GM12878 (cell line): ENCODE measurements around the gene NCKAP5. TPM values are rescaled to one million over a fixed set of nuclear protein-coding genes. Genes with fewer than 3 reads are reported as not detected.

Experiments
- ATAC-seq: fragments of 200-7000 bp; cut with Tn5 transposase; 3 replicates; pipeline ENCODE4 v1.9.1; 2020; ENCODE audit warnings: mild to moderate bottlenecking, moderate library complexity
- BruUV-seq: library from RNA; stranded (reverse); fragments of 400-500 nt; replicated peaks from 2 replicates; lab custom pipeline; 2021; lab: Mats Ljungman, UMichigan
- CTCF ChIA-PET: fragments of 300-600 bp; sonication (Branson Sonifier 250); formaldehyde crosslinking; extraction: SDS; loops from one replicate; lab custom pipeline; 2021; ENCODE audit warnings: inconsistent platforms; lab: Yijun Ruan, JAX
- POLR2A ChIA-PET: fragments of 350-600 bp; formaldehyde crosslinking; extraction: SDS; loops from one replicate; lab custom pipeline; 2021; ENCODE audit warnings: inconsistent platforms; lab: Charles Lee
- RAD21 ChIA-PET: fragments of 300-600 bp; sonication (Branson Sonifier 250); formaldehyde crosslinking; loops from one replicate; lab custom pipeline; 2023; ENCODE audit warnings: antibody characterized with exemption; ENCODE audit not compliant: unreplicated experiment; lab: Charles Lee
- SMC1A ChIA-PET: fragments of 300-600 bp; sonication (Branson Sonifier 250); formaldehyde crosslinking; loops from one replicate; lab custom pipeline; 2023; ENCODE audit not compliant: unreplicated experiment, uncharacterized antibody; lab: Charles Lee
- DNase-seq: peaks from one replicate; pipeline ENCODE4 v3.0.0-alpha.2; 2011; ENCODE audit warnings: low read depth, low spot score
- FAIRE-seq: peaks from 3 replicates; lab custom pipeline; 2011; peaks lifted over from hg19 to GRCh38; lab: Jason Lieb, UNC
- H2AFZ ChIP-seq: 2 replicates; pipeline ENCODE4 v1.6.0; 2011; ENCODE audit warnings: low read depth, low read length, control low read depth; ENCODE audit not compliant: control insufficient read depth
- H3K27ac ChIP-seq: 2 replicates; pipeline ENCODE4 v1.5.1; 2011; ENCODE audit warnings: control low read depth; ENCODE audit not compliant: control insufficient read depth, insufficient read depth
- H3K27me3 ChIP-seq, 2 experiments: replicated peaks in 1 of 2; 2 replicates each; pipeline versions ENCODE4 v1.6.0 to v1.6.1; 2011; ENCODE audit warnings: low read length in 1 of 2; ENCODE audit not compliant: control insufficient read depth in 2 of 2, insufficient read depth in 2 of 2
- H3K36me3 ChIP-seq, 2 experiments: 2 replicates each; pipeline ENCODE4 v1.5.1; 2011; ENCODE audit warnings: low read length in 1 of 2; ENCODE audit not compliant: control insufficient read depth in 2 of 2, insufficient read depth in 2 of 2
- H3K4me1 ChIP-seq: 2 replicates; pipeline ENCODE4 v1.6.1; 2011; ENCODE audit warnings: mild to moderate bottlenecking, low read length, moderate library complexity, mixed read lengths; ENCODE audit not compliant: control insufficient read depth, insufficient read depth
- H3K4me2 ChIP-seq: 2 replicates; pipeline ENCODE4 v1.6.0; 2011; ENCODE audit warnings: control low read depth; ENCODE audit not compliant: control insufficient read depth, insufficient read depth
- H3K4me3 ChIP-seq: fragments of 200-600 bp; sonication (generic); 2 replicates; pipeline ENCODE4 v1.5.1; 2016
- H3K79me2 ChIP-seq: 2 replicates; pipeline ENCODE4 v1.6.0; 2011; ENCODE audit warnings: low read length; ENCODE audit not compliant: control insufficient read depth, insufficient read depth
- H3K9ac ChIP-seq: 2 replicates; pipeline ENCODE4 v1.8.0; 2011; ENCODE audit warnings: low read length, control low read depth, mixed read lengths; ENCODE audit not compliant: control insufficient read depth, insufficient read depth
- H3K9me3 ChIP-seq: replicated peaks from 3 replicates; pipeline ENCODE4 v1.5.1; 2011; ENCODE audit warnings: mild to moderate bottlenecking, low read length; ENCODE audit not compliant: control insufficient read depth, insufficient read depth
- H4K20me1 ChIP-seq: 2 replicates; pipeline ENCODE4 v1.6.0; 2011; ENCODE audit not compliant: control insufficient read depth, insufficient read depth
- BCL11A ChIP-seq: IDR thresholded peaks from 2 replicates; pipeline ENCODE4 v1.6.1; 2011; ENCODE audit warnings: low read depth, low read length
- DPF2 ChIP-seq: fragments of 450-650 bp; IDR thresholded peaks from 2 replicates; pipeline ENCODE4 v1.6.1; 2017; ENCODE audit warnings: mild to moderate bottlenecking
- IKZF2 ChIP-seq, 2 experiments: fragments of 450-650 bp; IDR thresholded peaks; 2 replicates each; pipeline ENCODE4 v1.6.1; 2017; ENCODE audit warnings: mild to moderate bottlenecking in 2 of 2, moderate library complexity in 2 of 2
- NBN ChIP-seq: fragments of 450-650 bp; IDR thresholded peaks from 2 replicates; pipeline ENCODE4 v1.6.1; 2016
- NKRF ChIP-seq: fragments of 450-650 bp; conservative IDR thresholded peaks from 2 replicates; pipeline ENCODE4 v1.6.1; 2017; ENCODE audit warnings: mild to moderate bottlenecking, moderate library complexity
- SIN3A ChIP-seq: IDR thresholded peaks from 2 replicates; pipeline ENCODE4 v1.6.1; 2012; ENCODE audit warnings: low read depth, low read length, improper control_type of control experiment
- SMAD5 ChIP-seq: IDR thresholded peaks from 2 replicates; pipeline ENCODE4 v1.6.1; 2016; ENCODE audit warnings: antibody characterized with exemption, low read depth
- SREBF2 ChIP-seq: IDR thresholded peaks from 2 replicates; pipeline ENCODE4 v1.6.1; 2012; ENCODE audit warnings: mild to moderate bottlenecking, low read length
- YY1 ChIP-seq: IDR thresholded peaks from 2 replicates; pipeline ENCODE4 v1.6.1; 2011; ENCODE audit warnings: low read depth, mild to moderate bottlenecking, low read length
- WGBS: methylation state at CpG from one replicate; pipeline ENCODE4 v1.1.6; 2016; ENCODE audit warnings: low lambda C conversion rate; ENCODE audit not compliant: insufficient replicate concordance, insufficient coverage; ENCODE audit errors: missing lambda C conversion rate; 5-methylcytosine and 5-hydroxymethylcytosine counted together
- in situ Hi-C: fragments of 300-500 bp; cut with MboI; formaldehyde crosslinking; loops from 9 replicates; pipeline ENCODE4 v1.14.3; 2018; ENCODE audit warnings: mixed read lengths
- intact Hi-C: fragments of 100-400 bp; cut with micrococcal nuclease; formaldehyde crosslinking; loops from one replicate; pipeline ENCODE4 v1.14.2; 2022; ENCODE audit not compliant: unreplicated experiment
- polyA plus RNA-seq, 11 experiments: library from polyadenylated mRNA; depleted of rRNA in 4 of 11; unstranded in 6 of 11; stranded (reverse) in 5 of 11; fragments of >200 nt; fragmentation: Nextera tagmentation in 4 of 11; fragmentation: Illumina TruSeq in 1 of 11; extraction: Ambion mirVana in 4 of 11; extraction: Trizol in 1 of 11; gene quantifications; 1 replicate in 1 of 11; 2 replicates in 10 of 11; pipeline versions ENCODE4 v1.2.1 to v1.2.3, GENCODE V29; 2011 to 2016; ENCODE audit warnings: inconsistent platforms in 2 of 11, missing spikeins in 2 of 11, low read depth in 1 of 11
- total RNA-seq, 4 experiments: library from RNA; depleted of rRNA in 3 of 4; stranded (reverse); fragments of >200 nt in 3 of 4; fragmentation: Illumina TruSeq in 1 of 4; extraction: Trizol in 1 of 4; gene quantifications; 2 replicates each; pipeline versions ENCODE4 v1.2.1 to v1.2.3, GENCODE V29; 2013 to 2021
- TF ChIP-seq, protein P1 (sequence below): fragments of 450-650 bp; formaldehyde crosslinking; IDR thresholded peaks from 2 replicates; pipeline ENCODE4 v1.4.0; 2020; ENCODE audit warnings: mild to moderate bottlenecking, moderate library complexity
- TF ChIP-seq, protein P2 (sequence below): fragments of 450-650 bp; IDR thresholded peaks from 2 replicates; pipeline ENCODE4 v1.6.1; 2017; ENCODE audit warnings: borderline replicate concordance

Gene NCKAP5
- total and polyA plus RNA-seq, 10 of the 15 experiments (the other 5 are each of a cell fraction or from before 2014, with no cell fraction given): 0.06 to 0.44 (median 0.16) TPM

- FAIRE-seq: no peak
- peak; percentile 16; the same call in 1 of the 3 replicates for ATAC-seq
- Histone ChIP-seq H3K27ac (no peak overlapping the region), H3K9ac (no peak overlapping the region), H3K79me2 (no peaks in the 10 kb centered on the region), H3K4me2 (no peak overlapping the region), H4K20me1 (no peaks in the 10 kb centered on the region), H3K9me3 (no peaks in the 10 kb centered on the region), H3K4me3 (no peak overlapping the region), H3K4me1 (no peaks in the 10 kb centered on the region), H3K36me3 (no peaks in the 10 kb centered on the region), H3K27me3 (no peaks in the 10 kb centered on the region; a peak in 1 of 4 replicates), H2AFZ (no peak overlapping the region)
- WGBS: 0% methylated on average over 7 of the region's 7 CpGs
- intact Hi-C loops: no loop called here
- in situ Hi-C loops: no loop called here
- POLR2A ChIA-PET: no interaction called here
- SMC1A ChIA-PET: no interaction called here
- no peak for DNase-seq
- RAD21 ChIA-PET: no interaction called here
- BruUV-seq: no TSS peak
- no peak for TF ChIP-seq SIN3A
- CTCF ChIA-PET: interaction anchor here (0.9 kb wide), 1 partner anchor 13 kb away, joined by 3 read pairs; no protein-coding TSS in a partner anchor
These were observed 36.9 kb upstream of the NCKAP5 start for GRCh38 chr2:133605011-133605765.

DNA sequence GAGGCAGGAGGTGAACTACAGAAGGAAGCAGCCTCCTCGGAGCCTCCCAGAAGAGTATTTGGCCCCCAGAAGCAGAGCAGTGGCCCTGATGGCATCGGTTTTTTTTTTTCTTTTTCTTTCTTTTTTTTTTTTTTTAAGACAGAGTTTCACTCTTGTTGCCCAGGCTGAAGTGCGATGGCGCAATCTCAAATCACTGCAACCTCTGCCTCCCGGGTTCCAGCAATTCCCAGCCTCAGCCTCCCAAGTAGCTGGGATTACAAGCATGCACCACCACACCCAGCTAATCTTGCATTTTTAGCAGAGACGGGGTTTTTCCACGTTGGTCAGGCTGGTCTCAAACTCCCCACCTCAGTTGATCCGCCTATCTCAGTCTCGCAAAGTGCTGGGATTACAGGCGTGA lies 34.8 kb upstream of the NCKAP5 start:
- ATAC-seq (no peak), DNase-seq (no peak), FAIRE-seq (no peak)
- no peaks in the 10 kb centered on the region for H4K20me1 ChIP-seq
- H3K27ac ChIP-seq: no peak overlapping the region
- no TSS peak for BruUV-seq
- H3K79me2 ChIP-seq: no peaks in the 10 kb centered on the region
- ChIA-PET SMC1A (no interaction called here), POLR2A (no interaction called here), RAD21 (no interaction called here), CTCF (no interaction called here)
- intact Hi-C loops: no loop called here
- H3K27me3 ChIP-seq: peaks cover 0 to 2% of the 10 kb centered on the region in 2 experiments; a peak in 1 of 4 replicates
- no peaks in the 10 kb centered on the region for H3K4me1 ChIP-seq
- H3K9me3 ChIP-seq: no peaks in the 10 kb centered on the region
- H3K4me3 ChIP-seq: no peak overlapping the region
- in situ Hi-C loops: no loop called here
- 51% methylated on average over 7 of the region's 10 CpGs for WGBS
- no peak overlapping the region for H3K4me2 ChIP-seq
- no peak overlapping the region for H3K9ac ChIP-seq
- no peaks in the 10 kb centered on the region for H3K36me3 ChIP-seq
- H2AFZ ChIP-seq: no peak overlapping the region
- TF ChIP-seq, protein P1, sequence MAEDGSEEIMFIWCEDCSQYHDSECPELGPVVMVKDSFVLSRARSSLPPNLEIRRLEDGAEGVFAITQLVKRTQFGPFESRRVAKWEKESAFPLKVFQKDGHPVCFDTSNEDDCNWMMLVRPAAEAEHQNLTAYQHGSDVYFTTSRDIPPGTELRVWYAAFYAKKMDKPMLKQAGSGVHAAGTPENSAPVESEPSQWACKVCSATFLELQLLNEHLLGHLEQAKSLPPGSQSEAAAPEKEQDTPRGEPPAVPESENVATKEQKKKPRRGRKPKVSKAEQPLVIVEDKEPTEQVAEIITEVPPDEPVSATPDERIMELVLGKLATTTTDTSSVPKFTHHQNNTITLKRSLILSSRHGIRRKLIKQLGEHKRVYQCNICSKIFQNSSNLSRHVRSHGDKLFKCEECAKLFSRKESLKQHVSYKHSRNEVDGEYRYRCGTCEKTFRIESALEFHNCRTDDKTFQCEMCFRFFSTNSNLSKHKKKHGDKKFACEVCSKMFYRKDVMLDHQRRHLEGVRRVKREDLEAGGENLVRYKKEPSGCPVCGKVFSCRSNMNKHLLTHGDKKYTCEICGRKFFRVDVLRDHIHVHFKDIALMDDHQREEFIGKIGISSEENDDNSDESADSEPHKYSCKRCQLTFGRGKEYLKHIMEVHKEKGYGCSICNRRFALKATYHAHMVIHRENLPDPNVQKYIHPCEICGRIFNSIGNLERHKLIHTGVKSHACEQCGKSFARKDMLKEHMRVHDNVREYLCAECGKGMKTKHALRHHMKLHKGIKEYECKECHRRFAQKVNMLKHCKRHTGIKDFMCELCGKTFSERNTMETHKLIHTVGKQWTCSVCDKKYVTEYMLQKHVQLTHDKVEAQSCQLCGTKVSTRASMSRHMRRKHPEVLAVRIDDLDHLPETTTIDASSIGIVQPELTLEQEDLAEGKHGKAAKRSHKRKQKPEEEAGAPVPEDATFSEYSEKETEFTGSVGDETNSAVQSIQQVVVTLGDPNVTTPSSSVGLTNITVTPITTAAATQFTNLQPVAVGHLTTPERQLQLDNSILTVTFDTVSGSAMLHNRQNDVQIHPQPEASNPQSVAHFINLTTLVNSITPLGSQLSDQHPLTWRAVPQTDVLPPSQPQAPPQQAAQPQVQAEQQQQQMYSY (CRISPR knock-in tag): no peak
- TF ChIP-seq DPF2 (no peak), NBN (no peak), BCL11A (no peak), YY1 (no peak), SMAD5 (no peak), SREBF2 (no peak), NKRF (no peak), IKZF2 (IDR thresholded peaks at IDR 0.05) (no peak)
- TF ChIP-seq, protein P2, sequence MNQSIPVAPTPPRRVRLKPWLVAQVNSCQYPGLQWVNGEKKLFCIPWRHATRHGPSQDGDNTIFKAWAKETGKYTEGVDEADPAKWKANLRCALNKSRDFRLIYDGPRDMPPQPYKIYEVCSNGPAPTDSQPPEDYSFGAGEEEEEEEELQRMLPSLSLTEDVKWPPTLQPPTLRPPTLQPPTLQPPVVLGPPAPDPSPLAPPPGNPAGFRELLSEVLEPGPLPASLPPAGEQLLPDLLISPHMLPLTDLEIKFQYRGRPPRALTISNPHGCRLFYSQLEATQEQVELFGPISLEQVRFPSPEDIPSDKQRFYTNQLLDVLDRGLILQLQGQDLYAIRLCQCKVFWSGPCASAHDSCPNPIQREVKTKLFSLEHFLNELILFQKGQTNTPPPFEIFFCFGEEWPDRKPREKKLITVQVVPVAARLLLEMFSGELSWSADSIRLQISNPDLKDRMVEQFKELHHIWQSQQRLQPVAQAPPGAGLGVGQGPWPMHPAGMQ: no peak
